ENCODE results near the gene IL4I1. TPM values are rescaled to one million over a fixed set of nuclear protein-coding genes. Genes with fewer than 3 reads are reported as not detected.

Gene IL4I1
- polyA plus RNA-seq, 1 of the 3 experiments (the other 2 are of a cell fraction), result 0.35 TPM

- peaks cover 0 to 7% of the 10 kb centered on the region in 2 experiments for H3K36me3 ChIP-seq (replicated peaks in 1 of 2; ENCODE audit: control insufficient read depth in 1 of 2, insufficient read depth in 2 of 2, low read length in 1 of 2)
- POLR2A ChIA-PET, result interaction anchor here (1.0 to 3.2 kb wide), 12 partner anchors 11 to 209 kb away, joined by 3 to 25 read pairs (median 8); partner anchors contain the start of genes AKT1S1, FUZ, RRAS and TBC1D17
- 89% methylated on average over 15 of the region's 15 CpGs for WGBS (ENCODE audit: low lambda C conversion rate)
- peak overlapping the region; percentile 77 to 99 for H3K27ac ChIP-seq (ENCODE audit: low read depth in 2 of 2, low read length in 1 of 2)
- H4K20me1 ChIP-seq (ENCODE audit: insufficient read depth), result peaks cover 30% of the 10 kb centered on the region
- H3K79me2 ChIP-seq (ENCODE audit: insufficient read depth), result peaks cover 46% of the 10 kb centered on the region
- no peaks in the 10 kb centered on the region for H3K27me3 ChIP-seq (ENCODE audit: insufficient read depth)
- H3K9me2 ChIP-seq, result no peaks in the 10 kb centered on the region
- no peak for DNase-seq
- peak overlapping the region; percentile 88 for H3K4me2 ChIP-seq
- peak overlapping the region; percentile 77 to 89 for H3K4me3 ChIP-seq (ENCODE audit: low read depth in 2 of 2, low read length in 1 of 2)
- H3K9ac ChIP-seq, result peak overlapping the region; percentile 99; the same call in 1 of the 2 replicates
- peaks cover 39% of the 10 kb centered on the region for H3F3A ChIP-seq (replicated peaks; ENCODE audit: insufficient read depth)
- TF ChIP-seq, protein P1, sequence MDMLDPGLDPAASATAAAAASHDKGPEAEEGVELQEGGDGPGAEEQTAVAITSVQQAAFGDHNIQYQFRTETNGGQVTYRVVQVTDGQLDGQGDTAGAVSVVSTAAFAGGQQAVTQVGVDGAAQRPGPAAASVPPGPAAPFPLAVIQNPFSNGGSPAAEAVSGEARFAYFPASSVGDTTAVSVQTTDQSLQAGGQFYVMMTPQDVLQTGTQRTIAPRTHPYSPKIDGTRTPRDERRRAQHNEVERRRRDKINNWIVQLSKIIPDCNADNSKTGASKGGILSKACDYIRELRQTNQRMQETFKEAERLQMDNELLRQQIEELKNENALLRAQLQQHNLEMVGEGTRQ (IDR thresholded peaks at IDR 0.05; ENCODE audit: borderline replicate concordance, low read depth, low read length), result no peak
- TF ChIP-seq POLR2AphosphoS5 (IDR thresholded peaks at IDR 0.05; ENCODE audit: low read depth, low read length), result peak; percentile 28; the same call in 1 of the 2 replicates
- no peak for TF ChIP-seq MXI1 (IDR thresholded peaks at IDR 0.05; ENCODE audit: low read depth, low read length)
- TF ChIP-seq SIN3A (IDR thresholded peaks at IDR 0.05; ENCODE audit: borderline replicate concordance, low read depth, low read length), result no peak
- H3K4me1 ChIP-seq (ENCODE audit: control insufficient read depth in 1 of 2, insufficient read depth in 2 of 2, low read depth in 1 of 2, low read length in 1 of 2), result peaks cover 15 to 32% of the 10 kb centered on the region in 2 experiments; a peak in 3 of 4 replicates
- CTCF ChIA-PET, result interaction anchor here (0.7 to 2.3 kb wide), 4 partner anchors 26 to 40 kb away, joined by 3 to 8 read pairs (median 4); partner anchors contain the start of genes FUZ and MED25
- no peaks in the 10 kb centered on the region for H3K9me3 ChIP-seq
- no peak overlapping the region for H2AFZ ChIP-seq (ENCODE audit: low read depth)
Measured at GRCh38 chr19:49849433-49850220, 47.1 kb downstream of the IL4I1 start.

DNA sequence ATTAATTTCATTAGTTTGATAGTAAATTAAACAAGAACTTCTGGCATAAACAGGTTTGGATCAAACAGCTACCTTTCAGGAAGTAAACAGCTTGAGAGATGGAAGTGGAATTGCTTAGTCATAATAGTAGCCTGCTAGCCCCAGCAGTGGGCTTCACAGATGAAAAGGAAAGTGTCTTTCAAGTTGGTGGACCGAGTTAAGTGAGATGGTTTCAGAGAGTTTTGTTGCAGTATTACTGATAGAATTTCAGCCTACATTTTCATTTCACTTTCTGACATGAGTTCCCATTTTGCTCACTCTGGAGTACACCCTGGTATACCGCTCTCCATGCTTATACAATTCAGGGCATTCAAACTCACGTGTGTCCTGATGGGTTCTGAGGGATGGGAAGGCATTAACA is 47.7 kb downstream of the IL4I1 start:
- Histone ChIP-seq H3K27me3 (ENCODE audit: insufficient read depth) (no peaks in the 10 kb centered on the region), H3K79me2 (ENCODE audit: insufficient read depth) (peaks cover 39% of the 10 kb centered on the region), H3K9me3 (no peaks in the 10 kb centered on the region), H3F3A (replicated peaks; ENCODE audit: insufficient read depth) (peaks cover 39% of the 10 kb centered on the region), H3K4me1 (ENCODE audit: control insufficient read depth in 1 of 2, insufficient read depth in 2 of 2, low read depth in 1 of 2, low read length in 1 of 2) (peaks cover 15 to 30% of the 10 kb centered on the region in 2 experiments; a peak in 3 of 4 replicates), H3K9me2 (no peaks in the 10 kb centered on the region), H3K36me3 (replicated peaks in 1 of 2; ENCODE audit: control insufficient read depth in 1 of 2, insufficient read depth in 2 of 2, low read length in 1 of 2) (peaks cover 0 to 7% of the 10 kb centered on the region in 2 experiments), H3K9ac (no peak overlapping the region; the same call in 1 of the 2 replicates), H3K4me2 (no peak overlapping the region), H4K20me1 (ENCODE audit: insufficient read depth) (peaks cover 23% of the 10 kb centered on the region), H3K4me3 (ENCODE audit: low read depth in 2 of 2, low read length in 1 of 2) (no peak overlapping the region), H2AFZ (ENCODE audit: low read depth) (no peak overlapping the region), H3K27ac (ENCODE audit: low read depth in 2 of 2, low read length in 1 of 2) (peak overlapping the region in 1 of 2 experiments; percentile 79; a peak in 2 of 4 replicates)
- 89% methylated on average over 3 of the region's 3 CpGs for WGBS (ENCODE audit: low lambda C conversion rate)
- CTCF ChIA-PET, result no interaction called here
- POLR2A ChIA-PET, result no interaction called here
- DNase-seq, result no peak
- TF ChIP-seq NFIC (IDR thresholded peaks at IDR 0.05; ENCODE audit: borderline replicate concordance) (no peak), GATA2 (CRISPR knock-in tag; IDR thresholded peaks at IDR 0.05) (no peak), GABPA (IDR thresholded peaks at IDR 0.05; ENCODE audit: low read depth) (no peak), TCF12 (IDR thresholded peaks at IDR 0.05) (no peak), SIN3A (IDR thresholded peaks at IDR 0.05; ENCODE audit: borderline replicate concordance, low read depth, low read length) (no peak), ZBTB33 (IDR thresholded peaks at IDR 0.05; ENCODE audit: borderline replicate concordance, low read depth) (no peak), FOXM1 (IDR thresholded peaks at IDR 0.05; ENCODE audit: low read depth) (no peak), SMC3 (IDR thresholded peaks at IDR 0.05; ENCODE audit: low read depth, low read length) (no peak), TEAD4 (IDR thresholded peaks at IDR 0.05; ENCODE audit: borderline replicate concordance, insufficient read depth) (no peak), CHD2 (IDR thresholded peaks at IDR 0.05; ENCODE audit: low read length, partially characterized antibody) (no peak), NRF1 (IDR thresholded peaks at IDR 0.05; ENCODE audit: low read depth, low read length) (no peak), MXI1 (IDR thresholded peaks at IDR 0.05; ENCODE audit: low read depth, low read length) (no peak), FOXJ3 (CRISPR knock-in tag; IDR thresholded peaks at IDR 0.05) (no peak), ELF1 (IDR thresholded peaks at IDR 0.05) (no peak), RXRA (IDR thresholded peaks at IDR 0.05; ENCODE audit: borderline replicate concordance, low read depth) (no peak)
- TF ChIP-seq, protein P2, sequence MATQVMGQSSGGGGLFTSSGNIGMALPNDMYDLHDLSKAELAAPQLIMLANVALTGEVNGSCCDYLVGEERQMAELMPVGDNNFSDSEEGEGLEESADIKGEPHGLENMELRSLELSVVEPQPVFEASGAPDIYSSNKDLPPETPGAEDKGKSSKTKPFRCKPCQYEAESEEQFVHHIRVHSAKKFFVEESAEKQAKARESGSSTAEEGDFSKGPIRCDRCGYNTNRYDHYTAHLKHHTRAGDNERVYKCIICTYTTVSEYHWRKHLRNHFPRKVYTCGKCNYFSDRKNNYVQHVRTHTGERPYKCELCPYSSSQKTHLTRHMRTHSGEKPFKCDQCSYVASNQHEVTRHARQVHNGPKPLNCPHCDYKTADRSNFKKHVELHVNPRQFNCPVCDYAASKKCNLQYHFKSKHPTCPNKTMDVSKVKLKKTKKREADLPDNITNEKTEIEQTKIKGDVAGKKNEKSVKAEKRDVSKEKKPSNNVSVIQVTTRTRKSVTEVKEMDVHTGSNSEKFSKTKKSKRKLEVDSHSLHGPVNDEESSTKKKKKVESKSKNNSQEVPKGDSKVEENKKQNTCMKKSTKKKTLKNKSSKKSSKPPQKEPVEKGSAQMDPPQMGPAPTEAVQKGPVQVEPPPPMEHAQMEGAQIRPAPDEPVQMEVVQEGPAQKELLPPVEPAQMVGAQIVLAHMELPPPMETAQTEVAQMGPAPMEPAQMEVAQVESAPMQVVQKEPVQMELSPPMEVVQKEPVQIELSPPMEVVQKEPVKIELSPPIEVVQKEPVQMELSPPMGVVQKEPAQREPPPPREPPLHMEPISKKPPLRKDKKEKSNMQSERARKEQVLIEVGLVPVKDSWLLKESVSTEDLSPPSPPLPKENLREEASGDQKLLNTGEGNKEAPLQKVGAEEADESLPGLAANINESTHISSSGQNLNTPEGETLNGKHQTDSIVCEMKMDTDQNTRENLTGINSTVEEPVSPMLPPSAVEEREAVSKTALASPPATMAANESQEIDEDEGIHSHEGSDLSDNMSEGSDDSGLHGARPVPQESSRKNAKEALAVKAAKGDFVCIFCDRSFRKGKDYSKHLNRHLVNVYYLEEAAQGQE (IDR thresholded peaks at IDR 0.05; ENCODE audit: low read depth, low read length), result no peak
- TF ChIP-seq, protein P3, sequence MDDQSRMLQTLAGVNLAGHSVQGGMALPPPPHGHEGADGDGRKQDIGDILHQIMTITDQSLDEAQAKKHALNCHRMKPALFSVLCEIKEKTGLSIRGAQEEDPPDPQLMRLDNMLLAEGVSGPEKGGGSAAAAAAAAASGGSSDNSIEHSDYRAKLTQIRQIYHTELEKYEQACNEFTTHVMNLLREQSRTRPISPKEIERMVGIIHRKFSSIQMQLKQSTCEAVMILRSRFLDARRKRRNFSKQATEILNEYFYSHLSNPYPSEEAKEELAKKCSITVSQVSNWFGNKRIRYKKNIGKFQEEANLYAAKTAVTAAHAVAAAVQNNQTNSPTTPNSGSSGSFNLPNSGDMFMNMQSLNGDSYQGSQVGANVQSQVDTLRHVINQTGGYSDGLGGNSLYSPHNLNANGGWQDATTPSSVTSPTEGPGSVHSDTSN (IDR thresholded peaks at IDR 0.05), result no peak
